Erythroblast (primary cell): ENCODE results near the gene CLEC18C.
"Not testable (repeated sequence)": the region's sequence is repeated elsewhere in the genome, so short reads cannot be mapped to it uniquely, and the experiment has no call there.

Experiments
- DNase-seq, 2 experiments: peaks; one replicate each; lab custom pipeline; 2025; lab: John Stamatoyannopoulos, UW
- GATA1 ChIP-seq: IDR thresholded peaks from 2 replicates; pipeline ENCODE4 v1.6.1; 2011; ENCODE audit warnings: low read depth, mild to moderate bottlenecking, control low read depth, low read length, moderate library complexity
- POLR2A ChIP-seq: IDR thresholded peaks from 2 replicates; pipeline ENCODE4 v1.6.1; 2011; ENCODE audit warnings: mild to moderate bottlenecking, low read length

The CLEC18C gene

DNA sequence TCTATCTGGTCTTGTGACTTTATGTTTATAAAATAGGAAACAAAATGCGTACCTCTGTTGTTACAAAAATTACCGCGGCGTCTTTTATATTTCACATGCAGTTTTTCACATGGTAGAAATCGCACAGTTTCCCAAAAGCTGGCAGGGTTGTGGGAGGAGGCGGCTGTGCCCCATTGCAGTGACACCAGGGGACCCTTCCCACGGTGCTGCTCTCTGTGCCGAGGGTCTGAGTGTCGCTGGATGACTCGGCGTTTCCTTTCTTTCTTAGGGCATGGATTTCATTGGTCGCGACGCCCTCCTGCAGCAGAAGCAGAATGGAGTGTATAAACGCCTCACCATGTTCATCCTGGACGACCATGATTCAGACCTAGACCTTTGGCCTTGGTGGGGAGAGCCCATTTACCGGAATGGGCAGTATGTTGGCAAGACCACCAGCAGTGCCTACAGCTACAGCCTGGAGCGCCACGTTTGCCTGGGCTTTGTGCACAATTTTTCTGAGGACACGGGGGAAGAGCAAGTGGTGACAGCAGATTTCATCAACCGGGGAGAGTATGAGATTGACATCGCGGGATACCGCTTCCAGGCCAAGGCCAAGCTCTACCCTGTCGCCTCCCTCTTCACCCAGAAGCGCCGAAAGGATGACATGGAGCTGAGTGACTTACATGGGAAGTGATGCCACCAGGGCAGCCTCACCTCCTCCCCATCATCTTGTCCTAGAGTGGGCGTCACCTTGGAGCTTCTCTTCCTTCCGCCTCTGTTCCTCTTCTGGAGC lies 17.2 kb upstream of the CLEC18C start:
- DNase-seq, result no peak
- TF ChIP-seq POLR2A (no peak), GATA1 (no peak)

DNA sequence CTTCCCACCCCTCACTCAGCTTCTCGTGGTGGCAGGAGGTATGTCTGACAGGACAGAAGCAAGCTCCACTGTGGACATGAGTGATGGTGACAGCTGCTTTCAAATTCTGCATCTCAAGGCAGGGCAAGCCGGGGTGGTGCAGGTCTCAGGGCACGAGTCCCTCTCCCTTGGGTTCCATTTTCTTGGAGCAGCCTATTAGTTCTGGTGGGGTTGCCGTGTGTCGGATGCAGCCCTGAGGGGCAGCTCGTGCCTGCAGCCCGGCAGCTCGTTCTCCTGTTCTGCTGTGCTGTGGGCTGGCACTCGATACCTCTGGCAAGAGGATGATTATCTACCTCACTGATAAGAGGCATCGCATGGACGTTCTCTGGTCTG lies 16.5 kb upstream of the CLEC18C start:
- DNase-seq, result no peak
- TF ChIP-seq GATA1 (no peak), POLR2A (no peak)

DNA sequence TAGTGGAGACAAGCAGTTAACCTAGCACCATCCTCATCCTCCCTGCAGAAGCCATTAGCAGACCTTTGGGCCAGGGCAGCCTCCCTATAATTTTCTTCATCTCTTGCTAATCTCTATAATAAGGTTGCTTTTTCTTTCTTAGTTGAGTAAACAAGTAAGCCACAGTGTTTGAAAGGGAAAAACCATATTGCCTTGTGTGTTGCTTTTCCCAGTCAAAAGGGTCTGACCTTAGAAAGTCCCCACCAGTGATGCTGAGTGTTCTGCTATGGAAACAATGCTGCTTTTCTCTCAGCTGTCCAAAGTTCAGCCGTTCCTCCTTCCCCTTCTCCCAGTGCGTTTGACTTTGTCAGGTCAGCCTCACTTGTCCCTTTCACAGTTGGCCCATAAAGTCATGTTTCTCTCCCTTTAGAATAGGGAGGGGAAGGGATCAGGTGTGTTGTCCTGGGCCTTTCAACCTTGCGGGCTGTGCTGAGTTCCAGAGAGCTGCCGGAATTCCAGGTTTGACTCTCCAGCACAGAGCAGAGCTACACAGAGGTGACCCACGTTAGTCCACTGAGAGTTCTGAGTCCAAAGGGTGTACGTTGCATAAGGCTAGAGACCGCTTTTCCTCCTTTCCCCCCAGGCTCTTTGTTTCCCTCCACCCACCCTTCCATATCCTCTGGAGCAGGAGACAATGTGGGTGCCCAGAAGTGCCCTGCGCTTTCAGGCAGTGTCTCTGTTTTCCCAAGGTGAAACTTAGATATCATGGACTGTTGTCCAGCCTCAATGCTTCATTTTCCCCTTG lies 15.9 kb upstream of the CLEC18C start:
- DNase-seq, result no peak
- TF ChIP-seq POLR2A, result no peak
- no peak for TF ChIP-seq GATA1

DNA sequence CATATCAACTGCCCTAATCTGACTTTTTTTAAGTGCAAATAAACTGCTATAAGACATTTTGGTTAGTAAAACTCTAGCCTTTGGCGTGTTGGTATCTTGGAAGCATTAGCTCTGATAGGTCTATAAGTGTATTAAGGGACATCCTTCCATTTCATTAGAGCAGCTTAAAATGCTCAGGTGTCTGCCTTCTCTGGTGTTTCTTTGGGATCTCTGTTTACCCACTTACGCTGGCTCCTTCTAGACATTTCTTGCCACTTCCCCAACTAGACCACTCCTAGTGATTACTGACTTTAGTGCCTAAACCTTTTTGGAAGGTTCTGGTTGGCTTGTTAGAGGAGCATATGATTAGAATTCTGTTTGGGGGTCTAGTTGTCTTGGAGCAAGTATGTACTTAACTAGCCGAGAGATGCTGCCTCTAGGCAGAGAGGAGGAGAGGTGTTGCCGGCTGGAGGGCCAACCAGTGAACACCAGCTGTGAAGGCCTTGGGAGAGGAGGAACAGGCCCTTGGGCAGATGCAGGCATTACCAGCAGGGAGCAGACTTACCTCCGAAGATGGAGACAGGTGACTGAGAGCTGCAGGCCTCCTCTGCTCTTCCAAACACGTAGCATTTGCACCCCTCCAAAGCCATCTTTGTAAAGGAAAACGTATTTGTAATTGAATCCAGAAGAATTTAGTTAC lies 15.2 kb upstream of the CLEC18C start:
- DNase-seq, result no peak

DNA sequence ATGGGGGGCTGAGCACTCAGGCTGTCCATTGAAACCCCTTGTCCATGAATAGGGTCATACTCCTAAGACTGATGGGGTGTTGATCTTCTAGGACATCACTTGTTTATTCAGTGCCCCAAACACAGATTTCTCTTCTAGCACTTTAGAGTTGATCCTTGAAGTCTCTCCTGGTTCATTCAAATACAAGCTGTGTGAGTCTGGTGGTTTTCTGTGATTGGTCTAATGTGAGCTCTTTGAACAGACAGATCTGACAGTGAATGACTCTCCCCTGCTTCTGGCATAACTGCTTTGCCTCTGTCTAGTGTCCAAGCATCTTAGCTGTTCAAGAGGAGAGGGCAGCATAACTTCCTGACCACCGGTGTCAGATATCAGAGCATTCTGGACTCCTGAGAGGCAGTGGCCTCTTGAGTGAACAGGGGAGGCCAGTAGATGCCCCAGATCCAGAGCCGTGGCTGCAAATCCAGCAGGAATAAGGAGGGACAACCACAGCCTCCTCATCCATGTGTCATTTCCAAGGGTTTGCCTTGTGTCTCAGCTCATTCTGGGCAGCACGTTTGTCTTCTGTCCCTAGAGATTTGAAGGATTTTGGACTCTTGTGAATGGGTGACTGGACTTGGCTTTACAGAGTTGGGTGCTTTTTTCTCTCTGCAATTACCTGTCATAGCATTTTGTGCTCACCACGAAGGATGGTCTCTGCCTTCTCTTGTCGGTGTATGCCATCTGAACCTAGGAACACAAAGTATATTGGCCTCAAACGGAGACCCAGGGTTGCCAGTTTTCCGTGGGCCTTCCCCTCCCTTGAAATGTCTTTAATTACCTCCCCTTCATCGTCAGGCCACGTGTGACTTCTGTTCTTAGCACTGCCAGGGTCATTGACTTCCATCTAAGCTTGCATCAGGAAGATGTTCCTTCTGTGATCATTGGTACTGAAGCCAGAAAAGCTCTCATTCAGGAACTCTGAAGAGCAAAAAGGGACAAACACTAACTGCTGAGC lies 13.9 kb upstream of the CLEC18C start:
- TF ChIP-seq GATA1 (no peak), POLR2A (no peak)
- DNase-seq, result no peak

More for the DNA sequence above, 15.2 kb upstream of the CLEC18C start:
- TF ChIP-seq POLR2A, result no peak
- no peak for TF ChIP-seq GATA1

DNA sequence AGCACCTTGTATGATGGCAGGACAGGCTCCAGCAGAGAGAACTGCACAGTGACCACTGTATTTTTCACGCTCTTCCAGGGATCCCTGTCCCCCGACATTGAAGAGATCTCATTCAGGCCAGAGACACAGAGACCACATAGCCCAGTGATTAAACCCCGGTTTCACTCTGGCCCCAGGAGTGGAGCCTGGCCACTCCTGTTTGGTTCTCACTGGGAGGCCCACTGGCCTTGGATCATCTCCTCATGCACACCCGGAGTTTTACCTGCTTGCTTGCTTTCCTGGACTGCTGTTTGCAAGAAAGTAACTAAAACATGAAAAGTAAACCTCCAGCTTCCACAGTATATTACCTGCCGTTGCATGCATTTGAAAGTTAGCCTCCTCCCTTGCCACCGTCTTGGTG lies 13.2 kb upstream of the CLEC18C start:
- TF ChIP-seq GATA1 (no peak), POLR2A (no peak)
- no peak for DNase-seq

DNA sequence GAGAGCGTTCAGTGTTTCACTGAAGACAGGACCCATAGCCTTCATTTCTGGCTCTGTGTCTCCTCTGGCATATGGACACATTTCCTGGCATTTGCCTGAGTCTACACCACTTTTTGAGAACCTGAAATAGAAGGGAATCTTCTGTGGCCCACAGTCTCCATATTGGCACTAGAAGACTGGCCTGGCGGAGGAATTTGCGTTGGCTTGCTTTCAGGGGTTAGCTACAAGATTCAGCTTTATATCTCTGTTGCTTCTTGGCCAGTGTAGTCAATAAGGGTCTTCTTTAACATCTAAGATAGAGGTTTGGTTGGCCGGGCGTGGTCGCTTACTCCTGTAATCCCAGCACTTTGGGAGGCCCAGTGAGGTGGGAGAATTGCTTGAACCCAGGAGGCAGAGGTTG lies 12.8 kb upstream of the CLEC18C start:
- TF ChIP-seq POLR2A, result no peak
- no peak for TF ChIP-seq GATA1
- no peak for DNase-seq

DNA sequence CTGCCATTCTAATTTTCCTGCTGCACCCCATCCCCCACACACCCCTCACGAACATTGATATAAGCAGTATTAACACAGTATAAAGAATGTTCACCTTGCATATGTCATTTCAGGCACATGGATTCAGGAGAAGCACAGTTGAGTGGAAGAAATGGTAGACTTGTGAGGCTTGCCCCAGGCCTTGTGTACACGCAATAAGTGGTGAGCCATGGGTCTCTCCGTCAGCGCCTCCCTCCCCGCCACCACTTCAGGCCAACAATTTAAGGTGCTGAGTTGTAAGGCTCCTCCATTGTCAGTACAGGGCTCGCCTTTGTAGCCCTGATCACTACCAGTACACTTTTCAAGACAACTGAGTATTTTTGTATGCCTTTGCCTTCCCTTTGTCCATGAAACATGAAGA lies 12.2 kb upstream of the CLEC18C start:
- no peak for DNase-seq
- TF ChIP-seq POLR2A (no peak), GATA1 (no peak)

DNA sequence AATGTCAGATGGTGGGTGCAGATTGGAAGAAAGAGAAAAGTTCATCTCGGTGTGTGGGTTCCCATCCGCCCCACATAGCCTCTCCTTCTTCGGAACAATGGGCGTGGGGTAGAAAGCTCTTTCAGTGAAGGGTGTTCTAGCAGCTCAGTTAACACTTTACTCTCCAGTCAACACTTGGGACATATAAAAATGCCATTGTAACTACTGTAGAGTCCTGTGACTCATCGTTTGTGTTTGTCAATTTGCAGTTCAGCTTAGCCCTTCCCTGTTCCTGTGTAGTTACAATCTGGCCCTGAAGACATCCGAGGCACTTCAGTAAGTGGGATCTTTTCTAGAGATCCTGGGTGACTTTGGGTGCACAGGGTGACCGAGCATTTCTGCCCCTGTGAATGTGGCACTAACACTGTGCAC lies 11.5 kb upstream of the CLEC18C start:
- no peak for TF ChIP-seq POLR2A
- TF ChIP-seq GATA1, result no peak
- DNase-seq, result no peak

DNA sequence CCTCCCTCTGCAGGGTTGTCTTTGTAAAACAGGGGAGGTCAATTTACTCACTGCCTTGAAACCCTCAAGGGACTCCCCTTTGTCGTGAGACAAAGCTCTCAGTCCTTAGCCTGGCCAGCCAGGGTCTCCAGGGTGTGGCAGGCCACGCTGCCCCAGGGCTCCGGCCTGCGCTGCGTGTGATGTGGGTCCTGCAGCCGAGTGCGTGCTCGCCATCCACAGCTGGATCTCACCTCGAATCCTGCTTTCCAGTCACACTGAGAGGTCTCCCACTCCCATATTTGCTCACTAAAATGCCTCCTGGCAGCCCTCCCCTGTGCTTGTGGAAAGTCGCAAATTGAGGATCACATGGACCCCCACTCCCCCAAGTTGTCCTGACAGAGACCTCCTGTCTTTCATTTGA lies 10.0 kb upstream of the CLEC18C start:
- DNase-seq, result no peak

DNA sequence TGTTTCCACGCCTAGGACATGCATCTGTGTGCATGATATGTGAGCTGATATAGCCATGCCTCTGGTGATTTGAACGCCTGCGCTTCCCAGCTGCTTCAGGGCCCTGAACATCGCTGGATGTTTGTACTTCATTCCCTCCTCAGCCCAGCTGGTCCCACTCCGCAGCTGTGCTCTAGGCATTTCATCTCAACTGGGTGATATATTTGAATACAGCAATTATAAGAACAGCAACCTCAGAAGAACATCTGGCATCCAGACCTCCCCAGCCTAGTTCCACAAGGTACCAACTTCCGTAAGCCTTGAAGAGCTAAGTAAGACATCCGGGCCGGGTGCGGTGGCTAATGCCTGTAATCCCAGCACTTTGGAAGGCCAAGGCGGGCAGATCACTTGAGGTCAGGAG lies 6.9 kb upstream of the CLEC18C start:
- not testable (repeated sequence) for DNase-seq

More for the DNA sequence above, 10.0 kb upstream of the CLEC18C start:
- no peak for TF ChIP-seq POLR2A
- no peak for TF ChIP-seq GATA1

DNA sequence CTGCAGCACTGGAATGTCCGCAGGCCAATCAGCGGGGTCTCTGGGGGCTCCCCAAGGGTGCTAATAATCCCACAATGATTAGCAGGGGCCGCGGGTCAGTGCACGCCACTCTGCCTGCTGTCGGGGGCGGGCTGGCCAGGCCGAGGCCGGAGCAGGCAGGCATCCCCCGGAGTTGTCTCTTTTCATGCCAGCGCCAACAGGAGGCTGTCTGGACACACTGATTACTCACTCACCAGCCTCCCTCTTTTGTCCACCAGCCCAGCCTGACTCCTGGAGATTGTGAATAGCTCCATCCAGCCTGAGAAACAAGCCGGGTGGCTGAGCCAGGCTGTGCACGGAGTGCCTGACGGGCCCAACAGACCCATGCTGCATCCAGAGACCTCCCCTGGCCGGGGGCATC lies 329 bp downstream of the CLEC18C start:
- DNase-seq, result not testable (repeated sequence)

DNA sequence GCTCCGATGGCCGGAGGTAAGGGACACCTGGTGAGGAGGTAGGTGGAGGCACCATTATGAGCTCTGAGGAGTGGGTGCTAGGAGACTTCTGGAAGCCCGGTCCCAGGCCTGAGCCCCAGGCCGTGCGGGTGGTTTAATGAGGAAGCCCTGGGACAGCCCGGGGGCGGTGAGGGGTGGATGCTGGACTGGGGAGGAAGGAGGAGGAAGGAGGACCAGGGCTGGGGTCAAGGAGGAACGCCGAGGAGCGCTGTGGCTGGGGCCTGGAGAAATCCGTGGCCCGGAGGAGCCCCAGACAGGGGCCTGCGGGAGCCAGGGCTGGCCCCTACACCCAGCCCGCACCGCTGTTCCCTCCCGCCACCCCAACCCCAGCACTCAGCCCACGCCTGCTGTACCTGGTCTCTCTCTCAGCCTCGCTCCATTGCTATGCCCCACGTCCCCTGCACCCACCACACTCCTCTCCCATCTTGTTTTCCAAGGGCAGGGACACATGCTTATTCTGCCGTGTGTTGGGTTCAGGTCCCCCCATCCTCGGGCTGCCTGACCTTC lies 873 bp downstream of the CLEC18C start:
- DNase-seq, result not testable (repeated sequence)

DNA sequence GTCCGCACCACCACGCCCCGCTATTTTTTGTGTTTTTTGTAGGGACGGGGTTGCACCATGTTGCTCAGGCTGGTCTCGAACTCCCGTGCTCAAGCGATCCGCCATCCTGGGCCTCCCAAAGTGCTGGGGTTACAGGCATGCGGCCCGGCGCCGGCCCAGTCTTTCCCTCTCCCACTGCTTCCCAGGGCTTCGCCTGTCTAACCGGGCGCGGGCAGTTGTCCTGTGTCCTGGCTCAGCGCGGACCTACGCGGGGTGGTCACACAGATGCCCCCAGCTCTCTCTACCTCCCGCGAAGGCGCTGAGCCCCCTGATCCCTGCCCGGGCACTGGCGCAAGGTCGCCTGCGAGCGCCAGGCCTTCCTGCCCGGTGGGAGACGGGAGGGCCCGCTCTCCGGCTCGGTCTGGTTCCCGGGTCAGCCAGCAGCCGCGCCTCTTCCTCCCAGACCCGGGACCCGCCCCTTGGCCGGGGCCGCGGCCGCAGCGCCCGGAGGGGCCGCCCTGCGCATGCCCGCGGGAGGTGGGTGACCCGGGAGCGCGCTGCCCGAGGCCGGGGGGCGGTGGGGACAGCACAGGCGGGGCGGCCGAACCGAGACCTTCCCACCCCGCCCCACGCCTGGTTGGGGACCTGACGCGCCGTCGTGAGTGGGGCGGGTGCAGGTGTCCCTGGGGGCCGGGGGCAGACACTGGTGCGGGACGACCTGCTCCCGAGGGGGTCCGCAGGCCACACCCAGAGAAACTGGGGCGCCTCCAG lies 14.4 kb downstream of the CLEC18C start:
- not testable (repeated sequence) for DNase-seq

DNA sequence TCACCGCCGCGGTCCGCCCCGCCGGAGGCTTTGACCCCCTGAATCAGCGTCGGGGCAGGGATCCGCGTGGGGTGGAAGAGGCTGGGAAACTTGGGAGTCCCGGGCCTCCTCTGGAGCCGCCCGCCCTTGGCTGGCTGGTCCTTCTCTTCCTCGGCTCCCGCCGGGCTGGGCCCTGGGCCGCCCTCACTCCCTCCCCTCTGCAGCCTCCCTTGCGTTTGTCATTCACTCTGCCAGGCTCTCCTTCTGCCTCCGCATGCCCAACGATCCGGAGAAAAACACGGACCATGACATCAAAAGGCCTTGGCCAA lies 15.0 kb downstream of the CLEC18C start:
- not testable (repeated sequence) for DNase-seq

DNA sequence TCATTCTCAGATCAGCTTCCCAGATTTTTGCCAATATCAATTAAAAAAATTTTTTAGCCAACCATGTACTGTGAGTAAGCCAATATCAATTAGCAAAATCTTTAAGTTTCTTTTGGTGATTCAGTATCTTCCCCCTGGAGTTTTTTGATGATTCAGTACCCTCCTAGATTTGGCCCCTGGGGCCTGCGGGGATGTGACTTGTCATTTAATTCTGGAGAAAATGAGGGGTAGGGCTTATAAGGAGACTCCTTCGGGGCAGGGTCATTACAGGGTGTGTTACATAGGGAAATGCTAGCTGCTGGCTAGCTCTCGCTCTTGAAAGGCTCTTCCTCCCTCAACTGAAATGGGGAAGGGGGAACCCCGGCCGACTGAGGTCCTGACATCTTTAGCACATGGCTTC lies 17.0 kb downstream of the CLEC18C start:
- DNase-seq, result not testable (repeated sequence)

DNA sequence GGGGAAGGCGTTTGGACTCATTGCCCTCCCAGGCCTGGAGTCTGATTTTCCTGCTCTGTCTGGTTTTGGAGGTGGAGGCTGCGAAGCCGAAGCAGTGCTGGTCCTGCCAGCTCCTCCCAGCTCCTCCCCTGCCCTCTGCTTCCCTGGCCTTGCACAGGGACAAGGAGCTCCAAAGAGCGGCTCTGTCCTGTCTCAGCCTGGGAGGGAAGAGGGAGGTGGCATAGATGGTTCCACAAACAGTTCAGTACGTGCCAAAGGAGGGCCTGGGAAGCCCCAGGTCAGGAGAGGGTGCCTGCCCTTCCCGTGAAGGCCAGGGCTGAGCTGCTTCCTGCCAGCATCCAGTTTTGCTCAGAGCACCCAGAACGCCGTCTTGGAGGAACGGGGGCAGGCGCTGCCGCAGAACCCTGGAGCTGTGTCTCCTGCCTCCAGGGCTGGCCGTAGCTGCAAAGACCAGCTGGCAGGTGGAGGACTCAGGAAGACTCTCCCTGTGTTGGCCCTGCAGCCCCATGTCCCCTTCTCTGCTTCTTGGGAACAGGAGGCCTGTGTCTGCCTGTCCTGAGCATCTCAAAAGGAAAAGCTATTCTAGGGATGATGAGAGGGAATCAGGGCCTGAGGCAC lies 23.2 kb downstream of the CLEC18C start:
- not testable (repeated sequence) for DNase-seq
